Gastroesophageal sphincter (tissue), 4 donors: Measurements from ENCODE around the gene PRR22. TPM values are rescaled to one million over a fixed set of nuclear protein-coding genes. Genes with fewer than 3 reads are reported as not detected.

Experiments used
- ATAC-seq: fragments of 150-250 bp; one replicate; pipeline ENCODE4 v1.9.1; 2016; ENCODE audit warnings: mild to moderate bottlenecking, moderate library complexity
- H3K27ac ChIP-seq, 4 donors: fragments of 200-600 bp; sonication (generic) in 3 of 4; 1 replicate in 3 of 4; 2 replicates in 1 of 4; pipeline ENCODE4 v1.5.1; 2016 to 2019
- H3K27me3 ChIP-seq: fragments of 200-600 bp; sonication (generic); one replicate; pipeline ENCODE4 v1.5.1; 2019
- H3K36me3 ChIP-seq, 2 donors: fragments of 200-600 bp; sonication (generic); one replicate each; pipeline ENCODE4 v1.5.1; 2019; ENCODE audit warnings: control low read depth in 1 of 2
- H3K4me1 ChIP-seq, 3 donors: fragments of 200-600 bp; sonication (generic); 1 replicate in 2 of 3; 2 replicates in 1 of 3; pipeline ENCODE4 v1.5.1; 2016 to 2019; ENCODE audit warnings: control low read depth in 2 of 3
- H3K4me3 ChIP-seq, 2 donors: fragments of 200-600 bp; sonication (generic); one replicate each; pipeline ENCODE4 v1.5.1; 2019; ENCODE audit warnings: mild to moderate bottlenecking in 1 of 2, moderate library complexity in 1 of 2
- H3K9me3 ChIP-seq, 3 donors: fragments of 200-600 bp; sonication (generic); one replicate each; pipeline ENCODE4 v1.5.1; 2017 to 2019; ENCODE audit warnings: control low read depth in 2 of 3
- EP300 ChIP-seq: sonication (generic); formaldehyde crosslinking; IDR thresholded peaks from one replicate; pipeline ENCODE4 v1.6.1; 2017; ENCODE audit warnings: antibody characterized with exemption, mild to moderate bottlenecking
- POLR2A ChIP-seq, 2 donors: fragments of 450-650 bp; IDR thresholded peaks; one replicate each; pipeline ENCODE4 v1.6.1; 2017; ENCODE audit warnings: antibody characterized with exemption in 2 of 2, mild to moderate bottlenecking in 2 of 2, moderate library complexity in 1 of 2
- POLR2AphosphoS5 ChIP-seq: sonication (generic); formaldehyde crosslinking; IDR thresholded peaks from one replicate; pipeline ENCODE4 v1.6.1; 2017; ENCODE audit warnings: antibody characterized with exemption
- WGBS, 2 donors: methylation state at CpG; one replicate each; pipeline ENCODE4 v1.1.5; 2018; ENCODE audit warnings: low coverage in 1 of 2; 5-methylcytosine and 5-hydroxymethylcytosine counted together
- total RNA-seq, 4 donors: library from RNA; depleted of rRNA; stranded (reverse); fragments of >200 nt; gene quantifications; one replicate each; pipeline ENCODE4 v1.1.0, GENCODE V29; 2016
- TF ChIP-seq, protein P1 (sequence below), 4 experiments: fragments of 200-600 bp in 2 of 4; fragments of 450-650 bp in 2 of 4; sonication (generic) in 1 of 4; IDR thresholded peaks; one replicate each; pipeline ENCODE4 v1.5.1; 2017 to 2019; ENCODE audit warnings: antibody characterized with exemption in 4 of 4, mild to moderate bottlenecking in 2 of 4, moderate library complexity in 2 of 4

Gene PRR22
- total RNA-seq, 4 donors from 2014 or later = 0.40 TPM; not detected in 3

GRCh38 chr19:5822181-5822844 is 37.8 kb upstream of the PRR22 start:
- H3K4me3 ChIP-seq = no peak overlapping the region
- no peak overlapping the region for H3K27ac ChIP-seq
- no peaks in the 10 kb centered on the region for H3K27me3 ChIP-seq
- peaks cover 0 to 33% (median 6%) of the 10 kb centered on the region in 3 donors for H3K4me1 ChIP-seq
- TF ChIP-seq EP300 (no peak), POLR2A (IDR thresholded peaks at IDR 0.05) (no peak), POLR2AphosphoS5 (no peak)
- TF ChIP-seq, protein P1, sequence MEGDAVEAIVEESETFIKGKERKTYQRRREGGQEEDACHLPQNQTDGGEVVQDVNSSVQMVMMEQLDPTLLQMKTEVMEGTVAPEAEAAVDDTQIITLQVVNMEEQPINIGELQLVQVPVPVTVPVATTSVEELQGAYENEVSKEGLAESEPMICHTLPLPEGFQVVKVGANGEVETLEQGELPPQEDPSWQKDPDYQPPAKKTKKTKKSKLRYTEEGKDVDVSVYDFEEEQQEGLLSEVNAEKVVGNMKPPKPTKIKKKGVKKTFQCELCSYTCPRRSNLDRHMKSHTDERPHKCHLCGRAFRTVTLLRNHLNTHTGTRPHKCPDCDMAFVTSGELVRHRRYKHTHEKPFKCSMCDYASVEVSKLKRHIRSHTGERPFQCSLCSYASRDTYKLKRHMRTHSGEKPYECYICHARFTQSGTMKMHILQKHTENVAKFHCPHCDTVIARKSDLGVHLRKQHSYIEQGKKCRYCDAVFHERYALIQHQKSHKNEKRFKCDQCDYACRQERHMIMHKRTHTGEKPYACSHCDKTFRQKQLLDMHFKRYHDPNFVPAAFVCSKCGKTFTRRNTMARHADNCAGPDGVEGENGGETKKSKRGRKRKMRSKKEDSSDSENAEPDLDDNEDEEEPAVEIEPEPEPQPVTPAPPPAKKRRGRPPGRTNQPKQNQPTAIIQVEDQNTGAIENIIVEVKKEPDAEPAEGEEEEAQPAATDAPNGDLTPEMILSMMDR (IDR thresholded peaks at IDR 0.05) = no peak
- ATAC-seq = no peak
- WGBS, 2 donors = 17 to 31% methylated on average over 7 to 9 of the region's 30 CpGs
- no peaks in the 10 kb centered on the region for H3K9me3 ChIP-seq
- no peaks in the 10 kb centered on the region for H3K36me3 ChIP-seq

- ATAC-seq = no peak
- Histone ChIP-seq H3K4me1 (peaks cover 0 to 26% (median 6%) of the 10 kb centered on the region in 3 donors), H3K27me3 (no peaks in the 10 kb centered on the region), H3K4me3 (no peak overlapping the region), H3K27ac (no peak overlapping the region), H3K9me3 (no peaks in the 10 kb centered on the region), H3K36me3 (no peaks in the 10 kb centered on the region)
- TF ChIP-seq POLR2A (IDR thresholded peaks at IDR 0.05) (no peak), POLR2AphosphoS5 (no peak)
- TF ChIP-seq, protein P1 (IDR thresholded peaks at IDR 0.05) = no peak
- 27 to 66% methylated on average over 3 to 4 of the region's 8 CpGs for WGBS, 2 donors
These were observed 37.1 kb upstream of the PRR22 start for GRCh38 chr19:5821521-5822180.

- Histone ChIP-seq H3K27ac (no peak overlapping the region), H3K36me3 (no peaks in the 10 kb centered on the region), H3K9me3 (no peaks in the 10 kb centered on the region), H3K27me3 (no peaks in the 10 kb centered on the region), H3K4me1 (peaks cover 0 to 21% (median 6%) of the 10 kb centered on the region in 3 donors), H3K4me3 (no peak overlapping the region)
- TF ChIP-seq EP300 (no peak), POLR2AphosphoS5 (no peak), POLR2A (IDR thresholded peaks at IDR 0.05) (no peak)
- TF ChIP-seq, protein P1 (IDR thresholded peaks at IDR 0.05) = no peak
- 46 to 58% methylated on average over 5 to 6 of the region's 6 CpGs for WGBS, 2 donors
- ATAC-seq = no peak
These were observed 36.2 kb upstream of the PRR22 start for GRCh38 chr19:5820785-5821184.

- no peaks in the 10 kb centered on the region for H3K36me3 ChIP-seq
- TF ChIP-seq POLR2AphosphoS5 (no peak), POLR2A (IDR thresholded peaks at IDR 0.05) (no peak), EP300 (no peak)
- TF ChIP-seq, protein P1 (IDR thresholded peaks at IDR 0.05) = no peak
- H3K4me1 ChIP-seq = peaks cover 0 to 21% (median 6%) of the 10 kb centered on the region in 3 donors
- H3K27me3 ChIP-seq = no peaks in the 10 kb centered on the region
- no peaks in the 10 kb centered on the region for H3K9me3 ChIP-seq
- WGBS, 2 donors = no CpG with 5 or more reads among the region's 10 CpGs
- no peak for ATAC-seq
- H3K4me3 ChIP-seq = no peak overlapping the region
- no peak overlapping the region for H3K27ac ChIP-seq
These were observed 34.0 kb upstream of the PRR22 start for GRCh38 chr19:5818594-5818993.

DNA sequence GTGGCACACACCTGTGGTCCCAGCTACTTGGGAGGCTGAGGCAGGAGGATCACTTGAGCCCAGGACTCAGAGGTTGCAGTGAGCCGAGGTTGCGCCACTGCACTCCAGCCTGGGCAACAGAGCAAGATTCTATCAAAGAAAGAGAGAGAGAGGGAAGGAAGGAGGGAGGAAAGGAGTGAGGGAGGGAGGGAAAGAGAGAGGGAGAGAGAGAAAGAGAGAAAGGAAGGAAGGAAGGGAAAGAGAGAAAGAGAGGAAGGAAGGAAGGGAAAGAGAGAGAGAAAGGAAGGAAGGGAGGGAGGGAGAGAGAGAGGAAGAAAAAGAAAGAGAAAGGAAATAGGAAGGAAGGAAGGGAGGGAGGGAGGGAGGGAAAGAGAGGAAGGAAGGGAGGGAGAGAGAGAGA is 32.7 kb upstream of the PRR22 start:
- H3K9me3 ChIP-seq = no peaks in the 10 kb centered on the region
- no peak overlapping the region for H3K4me3 ChIP-seq
- peaks cover 0 to 9% (median 6%) of the 10 kb centered on the region in 3 donors for H3K4me1 ChIP-seq
- 92% methylated on average over 2 of the region's 2 CpGs; no CpG with 5 or more reads in 1 of the 2 donors for WGBS, 2 donors
- no peak overlapping the region for H3K27ac ChIP-seq
- no peaks in the 10 kb centered on the region for H3K27me3 ChIP-seq
- ATAC-seq = no peak
- no peaks in the 10 kb centered on the region for H3K36me3 ChIP-seq
- TF ChIP-seq POLR2A (IDR thresholded peaks at IDR 0.05) = no peak
- TF ChIP-seq EP300 = no peak
- no peak for TF ChIP-seq POLR2AphosphoS5
- TF ChIP-seq, protein P1 (IDR thresholded peaks at IDR 0.05) = no peak
